ENCODE data around the gene TMEM8B.

Gene TMEM8B

GRCh38 chr9:35863583-35863982, 34.6 kb downstream of the TMEM8B start:
- TF ChIP-seq POLR2AphosphoS5 (IDR thresholded peaks at IDR 0.05; ENCODE audit: low read depth): no peak
- TF ChIP-seq GABPA (IDR thresholded peaks at IDR 0.05; ENCODE audit: low read depth): no peak
- no peak for TF ChIP-seq REST (IDR thresholded peaks at IDR 0.05; ENCODE audit: insufficient replicate concordance, low read depth)
- no peak for TF ChIP-seq CTCF (IDR thresholded peaks at IDR 0.05; ENCODE audit: insufficient read depth, low read length)
- TF ChIP-seq SPI1 (IDR thresholded peaks at IDR 0.05; ENCODE audit: borderline replicate concordance, low read depth): no peak
- no peak for DNase-seq (ENCODE audit: low read depth in 1 of 2, low spot score in 1 of 2)
- H3K4me3 ChIP-seq (replicated peaks; ENCODE audit: insufficient read depth, low read length): no peak overlapping the region
- peaks cover 15% of the 10 kb centered on the region for H3K27me3 ChIP-seq (ENCODE audit: insufficient read depth, poor library complexity, severe bottlenecking)
- no peak overlapping the region for H3K27ac ChIP-seq (replicated peaks)

- Histone ChIP-seq H3K27ac (replicated peaks) (no peak overlapping the region), H3K4me3 (replicated peaks; ENCODE audit: insufficient read depth, low read length) (no peak overlapping the region), H3K27me3 (ENCODE audit: insufficient read depth, poor library complexity, severe bottlenecking) (peaks cover 15% of the 10 kb centered on the region)
- DNase-seq (ENCODE audit: low read depth in 1 of 2, low spot score in 1 of 2): no peak
- no peak for TF ChIP-seq POLR2AphosphoS5 (IDR thresholded peaks at IDR 0.05; ENCODE audit: low read depth)
- no peak for TF ChIP-seq SPI1 (IDR thresholded peaks at IDR 0.05; ENCODE audit: borderline replicate concordance, low read depth)
- no peak for TF ChIP-seq CTCF (IDR thresholded peaks at IDR 0.05; ENCODE audit: insufficient read depth, low read length)
- no peak for TF ChIP-seq REST (IDR thresholded peaks at IDR 0.05; ENCODE audit: insufficient replicate concordance, low read depth)
- TF ChIP-seq GABPA (IDR thresholded peaks at IDR 0.05; ENCODE audit: low read depth): no peak
These were observed 35.7 kb downstream of the TMEM8B start for GRCh38 chr9:35864695-35865255.

GRCh38 chr9:35867538-35867937, 38.5 kb downstream of the TMEM8B start:
- Histone ChIP-seq H3K27ac (replicated peaks) (no peak overlapping the region), H3K4me3 (replicated peaks; ENCODE audit: insufficient read depth, low read length) (no peak overlapping the region), H3K27me3 (ENCODE audit: insufficient read depth, poor library complexity, severe bottlenecking) (peaks cover 7% of the 10 kb centered on the region)
- no peak for DNase-seq (ENCODE audit: low read depth in 1 of 2, low spot score in 1 of 2)
- no peak for TF ChIP-seq SPI1 (IDR thresholded peaks at IDR 0.05; ENCODE audit: borderline replicate concordance, low read depth)
- TF ChIP-seq CTCF (IDR thresholded peaks at IDR 0.05; ENCODE audit: insufficient read depth, low read length): no peak
- no peak for TF ChIP-seq REST (IDR thresholded peaks at IDR 0.05; ENCODE audit: insufficient replicate concordance, low read depth)
- no peak for TF ChIP-seq GABPA (IDR thresholded peaks at IDR 0.05; ENCODE audit: low read depth)
- no peak for TF ChIP-seq POLR2AphosphoS5 (IDR thresholded peaks at IDR 0.05; ENCODE audit: low read depth)
